HCEC 1CT (cell line): ENCODE measurements around the gene PRKCZ.

Experiments used
- DNase-seq: peaks from one replicate; pipeline ENCODE4 v3.0.0-alpha.2; 2017

The PRKCZ gene

DNA sequence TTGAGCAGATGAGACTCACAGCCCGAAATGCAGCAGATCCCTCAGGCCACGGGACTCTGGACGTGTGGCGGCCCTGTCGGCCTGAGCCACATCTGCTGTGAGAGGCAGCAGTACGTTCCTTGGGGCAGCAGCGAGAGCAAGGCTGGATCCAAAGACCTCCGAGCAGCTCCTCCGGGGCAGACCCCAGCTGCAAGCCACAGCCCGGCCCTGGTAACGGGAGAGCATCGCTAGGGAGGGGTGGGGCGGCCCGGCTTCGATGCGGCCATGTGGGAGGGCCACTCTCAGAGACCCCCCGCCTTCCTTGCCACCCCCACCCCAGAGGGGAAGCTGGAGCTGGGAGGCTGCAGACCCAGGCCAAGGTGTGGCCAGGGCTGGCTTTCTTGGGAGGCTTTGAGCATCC, 17.8 kb downstream of the PRKCZ start:
- no peak for DNase-seq

- DNase-seq, result no peak
Observed at GRCh38 chr1:2068951-2069350, 18.7 kb downstream of the PRKCZ start.

GRCh38 chr1:2070016-2070415, 19.8 kb downstream of the PRKCZ start:
- DNase-seq, result no peak

- DNase-seq, result no peak
Observed at GRCh38 chr1:2070800-2071530, 20.8 kb downstream of the PRKCZ start.

DNA sequence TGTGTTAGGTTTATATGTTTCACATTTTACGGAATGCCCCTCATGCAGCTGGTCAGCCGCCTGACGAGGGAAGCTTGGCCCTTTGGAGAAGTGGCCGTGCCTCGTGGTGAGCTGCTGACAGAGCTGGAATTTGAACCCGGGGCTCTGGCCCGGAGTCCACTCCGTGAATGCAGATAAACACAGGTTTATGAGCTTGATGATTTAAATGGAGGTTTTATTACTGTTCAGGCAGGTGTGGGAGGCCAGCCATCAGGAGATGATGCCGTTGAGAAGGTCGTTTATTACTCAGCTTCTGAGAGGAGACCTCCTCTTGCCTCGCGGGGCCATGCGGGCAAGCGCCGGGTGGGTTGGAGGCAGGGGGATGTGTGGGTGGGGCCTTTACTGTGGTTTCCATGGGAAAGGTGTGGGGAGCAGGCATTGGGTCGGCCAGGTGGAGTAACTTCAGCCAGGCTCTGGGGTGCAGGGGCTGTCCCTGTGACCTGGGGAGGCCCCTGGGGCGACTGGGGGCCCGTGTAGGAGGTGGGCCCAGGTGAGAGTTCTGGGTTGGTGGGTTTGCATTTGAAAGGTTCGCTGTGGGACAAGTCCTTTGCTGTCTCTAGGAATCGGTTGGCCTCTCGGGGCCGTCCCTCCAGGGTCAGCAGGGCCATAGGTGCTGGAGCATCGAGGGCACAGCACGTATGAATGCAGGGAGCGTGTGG, 22.0 kb downstream of the PRKCZ start:
- DNase-seq, result no peak

DNA sequence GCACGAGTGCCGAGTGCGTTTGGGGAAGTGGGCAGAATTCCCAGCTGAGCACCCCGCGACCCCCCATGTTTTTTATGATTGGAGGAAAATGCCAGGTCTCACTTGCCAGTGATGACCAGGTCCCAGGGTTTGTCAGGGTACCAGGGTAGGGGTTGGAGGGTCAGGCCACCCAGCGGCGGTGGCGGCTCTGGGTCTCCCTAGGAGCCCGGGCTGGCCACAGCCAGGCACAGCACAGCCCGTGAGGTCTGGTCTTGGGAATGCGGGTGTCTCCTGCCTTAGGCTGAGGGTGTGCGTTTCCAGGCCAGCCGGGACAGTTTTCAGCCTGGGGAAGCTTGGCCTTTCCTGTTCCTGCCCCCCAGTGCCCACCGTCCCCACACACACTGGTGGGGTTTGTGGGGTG, 22.7 kb downstream of the PRKCZ start:
- DNase-seq, result no peak

DNA sequence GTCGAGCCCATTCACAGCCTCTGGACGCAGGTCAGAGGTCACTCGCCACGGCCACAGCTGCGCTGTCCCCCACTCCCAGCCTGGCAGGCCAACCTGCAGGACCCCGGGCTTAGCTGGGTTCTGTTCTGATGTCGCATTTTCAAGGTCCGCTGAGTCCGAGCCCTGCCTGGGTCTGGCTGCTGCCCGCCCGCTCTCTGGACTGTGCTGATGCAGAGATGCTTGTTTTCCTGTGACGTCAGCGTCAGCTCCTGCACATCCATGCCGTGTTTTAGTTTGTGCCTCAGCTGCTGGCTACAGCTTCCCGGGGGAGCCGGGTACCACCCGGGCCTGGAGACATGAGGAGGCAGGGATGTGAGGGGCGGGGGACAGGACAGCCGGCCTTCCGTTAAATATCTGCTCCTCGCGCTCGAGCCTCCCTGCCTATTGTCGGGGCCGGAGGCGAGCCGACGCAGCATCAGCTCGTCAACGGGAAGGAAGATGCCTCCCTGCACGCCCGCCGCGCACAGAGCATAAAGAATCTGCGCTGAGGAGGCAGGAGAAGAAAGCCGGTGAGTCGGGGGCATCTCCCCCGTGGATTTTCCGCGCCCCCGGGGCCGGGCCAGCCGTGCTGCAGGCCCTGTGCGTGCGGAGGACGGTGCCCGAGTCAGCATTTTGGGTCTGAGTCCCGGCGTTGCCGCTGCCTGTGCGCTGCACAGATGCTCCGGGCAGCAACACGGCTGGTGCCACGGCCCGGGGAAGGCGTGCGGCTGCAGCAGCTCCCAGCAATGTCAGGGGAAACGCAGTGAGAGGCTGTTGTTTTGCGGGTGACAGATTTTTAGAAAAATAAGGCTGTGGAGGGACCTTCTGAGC, 23.4 kb downstream of the PRKCZ start:
- DNase-seq, result no peak

- no peak for DNase-seq
Observed at GRCh38 chr1:2074396-2074795, 24.2 kb downstream of the PRKCZ start.

DNA sequence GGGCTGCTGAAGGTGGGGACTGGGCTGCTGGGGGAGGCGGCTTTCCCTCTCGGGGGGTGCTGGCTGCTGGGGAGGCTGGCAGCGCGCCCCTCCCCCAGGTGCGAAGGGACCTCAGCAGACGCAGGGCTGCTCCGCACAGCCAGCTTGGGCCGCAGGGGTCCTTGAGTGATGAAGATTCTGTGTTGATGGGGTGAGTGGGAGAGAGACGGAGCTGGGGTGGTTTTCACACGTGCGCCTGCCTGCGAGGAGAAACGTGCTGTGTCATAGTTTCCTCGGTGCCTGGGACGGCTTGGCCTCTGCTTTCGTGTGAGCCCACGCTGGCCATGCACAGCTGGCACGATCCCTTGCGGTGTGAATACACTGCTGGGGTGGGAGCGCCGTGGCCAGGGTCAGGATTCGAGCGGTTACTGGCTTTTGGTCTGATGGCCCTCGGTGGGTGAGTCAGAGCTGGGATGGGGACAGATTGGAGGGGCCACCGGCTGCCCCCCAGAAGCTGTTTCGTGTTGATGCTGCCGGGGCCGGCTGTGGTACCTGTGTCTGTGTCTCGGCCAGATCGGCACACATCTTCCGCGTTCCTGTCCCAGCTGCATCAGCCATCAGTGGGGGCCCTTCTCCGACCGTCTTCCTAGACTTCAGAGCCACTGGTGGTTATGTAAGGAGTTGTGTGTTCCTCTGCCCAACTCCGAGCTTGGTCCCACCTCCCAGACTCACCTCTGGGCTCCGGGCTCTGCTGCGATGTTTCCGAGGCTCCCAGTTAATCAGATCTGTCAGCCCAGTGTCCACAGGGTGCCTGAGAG, 24.9 kb downstream of the PRKCZ start:
- DNase-seq, result no peak

DNA sequence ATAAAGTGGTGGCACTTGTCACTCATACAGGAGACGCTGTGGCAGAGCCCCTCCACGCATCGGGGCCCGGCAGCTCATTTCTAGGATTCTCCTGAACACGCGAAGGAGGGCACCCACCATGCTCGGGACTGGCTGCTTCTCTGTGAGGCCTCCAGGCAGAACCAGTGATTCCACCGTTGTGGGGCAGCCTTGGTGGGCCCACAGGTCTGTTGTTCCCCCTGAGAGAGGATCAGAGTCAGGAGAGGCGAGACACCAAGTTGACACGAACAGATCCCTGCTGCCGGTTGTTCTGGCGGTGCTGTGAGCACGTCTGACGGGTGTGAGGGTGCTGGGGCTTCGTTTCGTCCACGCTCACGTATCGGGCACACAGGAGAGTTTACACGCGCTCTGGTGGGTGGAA, 26.6 kb downstream of the PRKCZ start:
- DNase-seq, result no peak

DNA sequence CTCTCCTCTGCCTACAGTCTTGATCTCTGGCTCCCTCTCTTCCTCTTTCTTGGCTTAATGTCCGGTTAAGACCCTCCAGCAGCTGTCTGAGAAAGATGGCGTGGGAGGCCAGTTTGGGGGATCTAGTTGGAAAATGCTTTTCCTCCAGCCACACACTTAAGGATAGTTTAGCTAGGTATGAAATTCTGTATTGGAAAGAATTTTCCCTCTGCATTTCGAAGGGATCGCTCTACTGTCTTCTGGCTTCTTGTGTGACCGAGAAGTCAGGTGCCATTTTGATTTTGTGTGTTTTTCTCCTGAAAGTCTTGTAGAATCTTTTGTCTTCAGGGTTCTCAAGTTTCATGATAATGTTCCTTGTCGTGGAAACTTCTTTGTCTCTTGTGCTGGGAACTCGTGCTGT, 28.0 kb downstream of the PRKCZ start:
- DNase-seq, result no peak

DNA sequence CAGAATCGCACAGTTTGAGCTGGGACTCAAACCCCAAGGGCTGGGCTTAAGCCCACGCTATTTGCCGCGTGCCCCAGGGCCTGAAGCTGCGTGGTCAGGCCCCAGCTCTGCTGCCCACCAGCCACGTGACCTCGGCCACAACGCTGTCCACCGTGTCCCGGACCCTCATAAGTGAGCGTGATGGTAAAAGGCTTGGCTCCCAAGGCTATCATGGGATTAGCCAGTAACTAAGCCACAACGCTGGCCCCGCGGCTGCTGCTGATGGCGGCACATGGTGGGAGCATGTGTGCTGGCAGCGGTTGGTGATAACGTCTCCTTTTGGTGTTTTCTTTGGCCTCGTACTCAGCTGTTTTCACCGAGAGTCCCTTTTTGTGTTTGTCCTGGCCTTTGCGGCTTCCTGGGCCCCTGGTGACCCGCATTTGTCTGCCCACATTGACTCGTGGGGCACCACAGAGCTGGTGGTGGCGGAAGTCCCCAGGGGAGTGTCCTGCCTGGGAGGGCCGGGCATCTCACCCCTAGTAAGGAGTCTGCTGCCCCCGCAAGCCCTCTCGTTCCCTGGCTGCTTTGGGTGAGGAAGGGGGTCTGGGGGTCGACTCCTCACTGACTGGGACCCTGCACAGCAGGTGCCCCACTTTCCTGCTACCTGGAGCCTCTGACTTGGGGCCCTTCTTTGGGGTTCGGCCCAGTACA, 29.3 kb downstream of the PRKCZ start:
- DNase-seq, result no peak

- no peak for DNase-seq
Observed at GRCh38 chr1:2080140-2080539, 29.9 kb downstream of the PRKCZ start.

DNA sequence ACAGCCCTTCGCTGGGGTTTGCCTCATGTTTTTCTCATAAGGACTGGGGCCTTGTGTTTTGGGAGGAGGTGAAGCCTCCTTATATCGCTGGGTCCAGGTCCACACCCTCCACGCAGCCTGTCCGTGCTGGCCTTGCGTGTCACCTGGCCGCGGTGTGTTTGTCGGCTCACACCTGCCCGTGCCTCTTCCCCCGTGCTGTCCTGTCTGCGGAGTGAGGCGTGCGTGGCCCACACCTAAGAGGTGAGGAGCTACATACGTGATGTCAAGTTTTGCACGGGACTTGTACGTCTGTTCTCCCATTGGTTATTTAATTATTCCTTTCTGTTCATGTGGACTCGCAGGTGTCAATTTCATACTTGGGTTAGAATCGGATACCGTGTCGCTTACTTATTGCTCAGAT, 30.7 kb downstream of the PRKCZ start:
- DNase-seq, result no peak

GRCh38 chr1:2081326-2081885, 31.2 kb downstream of the PRKCZ start:
- no peak for DNase-seq

DNA sequence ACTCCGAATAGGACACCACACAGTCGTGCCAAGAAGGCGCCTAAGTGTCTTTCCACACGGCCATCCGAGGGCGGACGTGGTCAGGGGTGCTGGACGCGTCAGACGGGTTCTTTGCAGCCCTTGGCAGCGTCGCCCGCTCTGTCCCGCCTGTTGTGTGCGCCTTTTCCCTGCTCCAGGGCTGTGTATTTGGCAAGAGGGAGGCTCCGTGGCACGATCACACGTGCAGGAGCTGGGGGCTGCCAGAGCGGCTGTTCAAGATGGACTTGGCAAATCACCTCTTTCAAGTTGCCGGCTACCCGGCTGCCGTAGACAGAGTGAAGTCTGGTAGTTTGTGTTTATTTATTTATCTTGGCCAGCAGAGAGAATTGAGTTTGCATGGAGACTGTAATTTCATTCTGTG, 31.9 kb downstream of the PRKCZ start:
- no peak for DNase-seq

- no peak for DNase-seq
Observed at GRCh38 chr1:2083666-2084065, 33.5 kb downstream of the PRKCZ start.

DNA sequence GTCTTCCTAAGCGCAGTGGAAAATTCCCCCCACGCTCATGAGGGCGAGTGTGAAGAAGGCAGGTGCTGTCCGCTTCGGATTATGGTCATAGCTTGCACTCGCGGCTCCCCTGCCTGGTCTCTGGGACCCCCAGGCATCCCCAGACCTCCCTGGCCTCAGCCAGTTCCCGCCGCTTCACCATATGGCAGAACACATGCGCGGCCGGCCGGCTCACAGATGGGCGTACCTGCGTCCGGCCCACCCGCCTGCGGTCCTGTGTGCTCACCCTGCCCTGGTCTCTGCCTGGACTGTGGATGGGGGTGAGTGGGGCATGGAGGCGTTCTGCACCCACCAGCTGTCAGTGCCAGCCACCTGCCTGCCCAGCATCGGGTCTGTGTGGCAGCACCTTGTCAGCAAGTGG, 34.1 kb downstream of the PRKCZ start:
- DNase-seq, result no peak

GRCh38 chr1:2085080-2085479, 34.9 kb downstream of the PRKCZ start:
- DNase-seq, result no peak

- no peak for DNase-seq
Observed at GRCh38 chr1:2086446-2087078, 36.4 kb downstream of the PRKCZ start.

DNA sequence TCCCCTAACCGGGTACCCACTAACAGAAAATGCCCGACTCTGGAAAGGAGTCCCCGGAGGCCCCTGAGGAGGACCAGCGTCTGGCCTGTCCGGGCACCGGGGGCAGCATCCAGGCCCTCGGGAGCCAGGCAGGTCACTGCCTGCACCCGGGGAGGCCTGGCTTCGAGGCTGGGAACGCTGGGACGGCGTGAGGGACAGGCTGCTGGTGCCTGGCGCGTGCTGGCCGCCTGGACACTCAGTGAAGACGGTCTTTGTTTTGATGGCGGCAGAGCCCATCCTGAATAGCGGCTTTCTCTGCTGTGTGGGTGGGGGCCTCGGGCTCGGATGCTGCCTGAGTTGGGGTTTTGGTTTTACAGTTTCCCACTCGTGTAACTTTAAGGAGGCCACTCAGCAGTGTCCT, 37.6 kb downstream of the PRKCZ start:
- no peak for DNase-seq

DNA sequence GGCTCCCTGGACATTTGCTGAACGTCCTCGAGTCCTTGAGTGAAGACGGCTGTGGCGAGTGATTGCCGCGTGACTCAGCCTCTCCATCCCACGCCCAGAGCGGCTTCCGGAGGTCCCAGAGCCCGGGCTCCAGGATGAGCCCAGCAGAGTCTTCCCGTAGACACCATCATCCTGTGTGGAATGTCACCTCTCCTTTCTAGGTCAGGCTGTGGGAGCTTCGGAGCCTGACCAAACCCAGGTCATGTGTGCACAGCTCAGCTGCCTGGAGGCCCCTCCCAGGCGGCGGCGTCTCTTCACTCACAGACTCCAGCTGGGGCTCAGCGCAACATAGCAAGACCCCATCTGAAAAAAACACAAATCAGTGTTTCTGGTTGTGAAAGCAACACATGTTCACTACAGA, 38.2 kb downstream of the PRKCZ start:
- DNase-seq, result peak; percentile 85
